OCI-LY7 (cell line): ENCODE measurements around the gene NCAPD2.

ENCODE experiments used
- EZH2phosphoT487 ChIP-seq: fragments of 200-600 bp; sonication (generic); IDR thresholded peaks from 2 replicates; pipeline ENCODE4 v1.6.1; 2018; ENCODE audit warnings: low read depth, borderline replicate concordance, mild to moderate bottlenecking, mixed run types, antibody characterized with exemption, low read length, moderate library complexity, mixed read lengths
- TF ChIP-seq, protein P1 (sequence below): fragments of 200-600 bp; sonication (generic); conservative IDR thresholded peaks from 2 replicates; pipeline ENCODE4 v1.5.1; 2014; ENCODE audit warnings: mild to moderate bottlenecking, antibody characterized with exemption, low read length, moderate library complexity, mixed read lengths

DNA sequence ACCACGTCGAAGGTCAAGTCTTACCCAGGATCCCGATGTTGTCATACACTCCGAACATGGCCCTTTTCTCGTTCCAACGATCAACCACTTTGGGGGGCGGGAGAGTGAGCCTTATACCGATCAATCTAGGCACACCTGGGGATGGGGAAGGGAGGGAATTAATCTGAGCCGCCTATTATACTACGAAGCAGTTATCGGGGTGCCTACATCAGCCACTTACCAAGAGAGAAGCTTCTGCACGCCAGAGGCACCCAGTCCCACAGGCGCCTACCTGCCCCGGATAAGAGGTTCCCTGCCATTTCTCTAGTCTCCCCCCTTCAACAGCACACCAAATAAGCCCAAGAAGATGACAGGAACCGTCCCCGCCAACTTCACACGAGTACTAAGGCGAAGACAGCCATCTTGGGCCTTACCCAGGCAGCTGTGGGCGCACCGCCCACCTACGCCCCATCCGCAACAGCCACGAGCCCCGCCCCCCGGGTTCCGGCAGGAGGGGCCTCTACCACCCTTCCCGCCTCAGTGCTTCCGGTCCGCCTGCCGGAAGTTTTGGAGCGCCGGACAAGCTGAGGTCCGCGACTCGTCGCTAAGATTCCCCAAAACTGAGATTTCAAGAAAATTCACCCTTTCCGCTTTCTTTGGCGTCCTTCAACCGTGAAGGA, 935 bp upstream of the NCAPD2 start, which contains the start of gene MRPL51:
- TF ChIP-seq, protein P1, sequence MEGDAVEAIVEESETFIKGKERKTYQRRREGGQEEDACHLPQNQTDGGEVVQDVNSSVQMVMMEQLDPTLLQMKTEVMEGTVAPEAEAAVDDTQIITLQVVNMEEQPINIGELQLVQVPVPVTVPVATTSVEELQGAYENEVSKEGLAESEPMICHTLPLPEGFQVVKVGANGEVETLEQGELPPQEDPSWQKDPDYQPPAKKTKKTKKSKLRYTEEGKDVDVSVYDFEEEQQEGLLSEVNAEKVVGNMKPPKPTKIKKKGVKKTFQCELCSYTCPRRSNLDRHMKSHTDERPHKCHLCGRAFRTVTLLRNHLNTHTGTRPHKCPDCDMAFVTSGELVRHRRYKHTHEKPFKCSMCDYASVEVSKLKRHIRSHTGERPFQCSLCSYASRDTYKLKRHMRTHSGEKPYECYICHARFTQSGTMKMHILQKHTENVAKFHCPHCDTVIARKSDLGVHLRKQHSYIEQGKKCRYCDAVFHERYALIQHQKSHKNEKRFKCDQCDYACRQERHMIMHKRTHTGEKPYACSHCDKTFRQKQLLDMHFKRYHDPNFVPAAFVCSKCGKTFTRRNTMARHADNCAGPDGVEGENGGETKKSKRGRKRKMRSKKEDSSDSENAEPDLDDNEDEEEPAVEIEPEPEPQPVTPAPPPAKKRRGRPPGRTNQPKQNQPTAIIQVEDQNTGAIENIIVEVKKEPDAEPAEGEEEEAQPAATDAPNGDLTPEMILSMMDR: no peak
- TF ChIP-seq EZH2phosphoT487: no peak
